Breast epithelium (tissue), 3 donors: ENCODE results near the gene PAXX.

Experiments used
- CTCF ChIP-seq, 3 donors: fragments of 450-650 bp; IDR thresholded peaks; one replicate each; pipeline ENCODE4 v1.5.1; 2016 to 2017; ENCODE audit warnings: antibody characterized with exemption in 3 of 3, mild to moderate bottlenecking in 3 of 3, moderate library complexity in 3 of 3
- POLR2A ChIP-seq: fragments of 450-650 bp; IDR thresholded peaks from one replicate; pipeline ENCODE4 v1.6.1; 2016; ENCODE audit warnings: antibody characterized with exemption, mild to moderate bottlenecking, moderate library complexity
- POLR2AphosphoS5 ChIP-seq, 3 donors: sonication (generic); formaldehyde crosslinking; IDR thresholded peaks; one replicate each; pipeline ENCODE4 v1.6.1; 2017; ENCODE audit warnings: antibody characterized with exemption in 3 of 3

GRCh38 chr9:137037035-137037434, 44.8 kb downstream of the PAXX start:
- TF ChIP-seq CTCF (IDR thresholded peaks at IDR 0.05) (no peak), POLR2A (no peak), POLR2AphosphoS5 (IDR thresholded peaks at IDR 0.05) (no peak)
